Immature natural killer cell (primary cell): ENCODE measurements around the gene RABGGTA. TPM values are rescaled to one million over a fixed set of nuclear protein-coding genes. Genes with fewer than 3 reads are reported as not detected.

Source experiments
- polyA plus RNA-seq, 3 donors: library from polyadenylated mRNA; unstranded; fragments of 300-500 nt; fragmentation: Illumina TruSeq; gene quantifications; one replicate each; pipeline ENCODE4 v1.2.3, GENCODE V29; 2021

RABGGTA gene
- polyA plus RNA-seq, 3 donors from 2014 or later = 23.3 to 52.0 (median 38.6) TPM

Other genes with a start within 250 kb of the RABGGTA start
- under 1 TPM; 0.09 to 0.82 (median 0.32) TPM for gene CARMIL3, start 219.6 kb downstream of the RABGGTA start, polyA plus RNA-seq
- gene CPNE6, start 200.0 kb downstream of the RABGGTA start, polyA plus RNA-seq = not detected
- gene PCK2, start 177.3 kb downstream of the RABGGTA start, polyA plus RNA-seq = 10 to 100 TPM in 2 of 3 donors, 1 to 10 TPM in 1; 8.2 to 13.3 (median 12.0) TPM
- gene DCAF11, start 156.8 kb downstream of the RABGGTA start, polyA plus RNA-seq = 100 to 1,000 TPM in 1 of 3 donors, 10 to 100 TPM in 2; 91.1 to 129 (median 98.2) TPM
- gene NRL, start 156.6 kb downstream of the RABGGTA start, polyA plus RNA-seq = 1 to 10 TPM; 2.8 to 4.1 (median 3.0) TPM
- gene FITM1, start 140.9 kb downstream of the RABGGTA start, polyA plus RNA-seq = under 1 TPM; 0.28 to 0.90 (median 0.85) TPM
- 1,000 to 10,000 TPM; 1,115 to 1,243 (median 1,240) TPM for gene PSME1, start 135.4 kb downstream of the RABGGTA start, polyA plus RNA-seq
- gene EMC9, start 130.0 kb downstream of the RABGGTA start, polyA plus RNA-seq = 10 to 100 TPM; 14.2 to 19.0 (median 17.6) TPM
- 1,000 to 10,000 TPM in 1 of 3 donors, 100 to 1,000 TPM in 2; 650 to 1,160 (median 776) TPM for gene PSME2, start 125.0 kb downstream of the RABGGTA start, polyA plus RNA-seq
- gene RNF31, start 124.1 kb downstream of the RABGGTA start, polyA plus RNA-seq = 10 to 100 TPM; 41.5 to 62.9 (median 59.5) TPM
- 100 to 1,000 TPM in 2 of 3 donors, 10 to 100 TPM in 1; 48.8 to 123 (median 102) TPM for gene IRF9, start 110.3 kb downstream of the RABGGTA start, polyA plus RNA-seq
- 10 to 100 TPM in 1 of 3 donors, 1 to 10 TPM in 2; 1.7 to 15.2 (median 3.8) TPM for gene REC8, start 99.5 kb downstream of the RABGGTA start, polyA plus RNA-seq
- gene IPO4, start 82.8 kb downstream of the RABGGTA start, polyA plus RNA-seq = 10 to 100 TPM; 10.1 to 21.0 (median 11.3) TPM
- gene TM9SF1, start 76.2 kb downstream of the RABGGTA start, polyA plus RNA-seq = 10 to 100 TPM; 31.0 to 60.5 (median 42.4) TPM
- 1 to 10 TPM in 2 of 3 donors, under 1 TPM in 1; 0.38 to 3.0 (median 3.0) TPM for gene TSSK4, start 65.9 kb downstream of the RABGGTA start, polyA plus RNA-seq
- gene CHMP4A, start 58.1 kb downstream of the RABGGTA start, polyA plus RNA-seq = 100 to 1,000 TPM; 162 to 203 (median 168) TPM
- gene MDP1, start 55.5 kb downstream of the RABGGTA start, polyA plus RNA-seq = 10 to 100 TPM; 29.2 to 45.5 (median 29.5) TPM
- gene NEDD8, start 39.2 kb downstream of the RABGGTA start, polyA plus RNA-seq = 100 to 1,000 TPM; 347 to 503 (median 373) TPM
- 100 to 1,000 TPM in 1 of 3 donors, 10 to 100 TPM in 2; 89.3 to 134 (median 96.0) TPM for gene GMPR2, start 38.7 kb downstream of the RABGGTA start, polyA plus RNA-seq
- gene TINF2, start 29.0 kb downstream of the RABGGTA start, polyA plus RNA-seq = 100 to 1,000 TPM; 248 to 289 (median 249) TPM
- under 1 TPM in 1 of 3 donors, not detected in 2; 0.41 TPM for gene TGM1, start 8.4 kb downstream of the RABGGTA start, polyA plus RNA-seq
- gene DHRS1, start 28.2 kb upstream of the RABGGTA start, polyA plus RNA-seq = 10 to 100 TPM; 31.4 to 35.9 (median 31.7) TPM
- 1 to 10 TPM in 2 of 3 donors, not detected in 1; 1.4 to 2.4 TPM for gene NOP9, start 28.3 kb upstream of the RABGGTA start, polyA plus RNA-seq
- gene CIDEB, start 36.4 kb upstream of the RABGGTA start, polyA plus RNA-seq = 10 to 100 TPM; 31.6 to 81.9 (median 52.1) TPM
- gene LTB4R2, start 38.5 kb upstream of the RABGGTA start, polyA plus RNA-seq = 1 to 10 TPM; 2.1 to 4.9 (median 3.9) TPM
- 10 to 100 TPM; 12.4 to 13.7 (median 12.7) TPM for gene LTB4R, start 39.9 kb upstream of the RABGGTA start, polyA plus RNA-seq
- under 1 TPM in 2 of 3 donors, not detected in 1; 0.31 to 0.52 TPM for gene ADCY4, start 63.5 kb upstream of the RABGGTA start, polyA plus RNA-seq
- gene RIPK3, start 68.4 kb upstream of the RABGGTA start, polyA plus RNA-seq = 10 to 100 TPM; 13.5 to 21.4 (median 16.0) TPM
- not detected for gene NFATC4, start 96.6 kb upstream of the RABGGTA start, polyA plus RNA-seq
- under 1 TPM in 2 of 3 donors, not detected in 1; 0.18 TPM for gene NYNRIN, start 127.4 kb upstream of the RABGGTA start, polyA plus RNA-seq
- gene CBLN3, start 158.1 kb upstream of the RABGGTA start, polyA plus RNA-seq = not detected
- 10 to 100 TPM; 12.5 to 28.0 (median 25.6) TPM for gene KHNYN, start 158.4 kb upstream of the RABGGTA start, polyA plus RNA-seq
- gene SDR39U1, start 171.2 kb upstream of the RABGGTA start, polyA plus RNA-seq = 10 to 100 TPM; 62.2 to 91.2 (median 82.6) TPM
- gene CMA1, start 236.7 kb upstream of the RABGGTA start, polyA plus RNA-seq = not detected